Gastrocnemius medialis (tissue), 4 donors: ENCODE results near the gene RHBDD1. TPM values are rescaled to one million over a fixed set of nuclear protein-coding genes. Genes with fewer than 3 reads are reported as not detected.

Experiments used
- ATAC-seq, 2 donors: fragments of 150-250 bp; one replicate each; pipeline ENCODE4 v1.9.1; 2016
- DNase-seq, 2 donors: peaks; one replicate each; pipeline ENCODE4 v3.0.0-alpha.2; 2019
- H3K27ac ChIP-seq, 4 donors: fragments of 200-600 bp; sonication (generic); 1 replicate in 1 of 4; 2 replicates in 3 of 4; pipeline ENCODE4 v1.5.1; 2016 to 2018; ENCODE audit warnings: mild to moderate bottlenecking in 2 of 4, moderate library complexity in 1 of 4
- H3K27me3 ChIP-seq, 3 donors: fragments of 200-600 bp; sonication (generic) in 2 of 3; 1 replicate in 1 of 3; 2 replicates in 2 of 3; pipeline versions ENCODE4 v1.5.1 to v1.6.0; 2016 to 2019; ENCODE audit warnings: mild to moderate bottlenecking in 1 of 3, moderate library complexity in 1 of 3
- H3K36me3 ChIP-seq, 2 donors: fragments of 200-600 bp; sonication (generic) in 1 of 2; one replicate each; pipeline ENCODE4 v1.5.1; 2017 to 2018
- H3K4me1 ChIP-seq, 2 donors: fragments of 200-600 bp; sonication (generic) in 1 of 2; one replicate each; pipeline ENCODE4 v1.5.1; 2016 to 2017; ENCODE audit warnings: mild to moderate bottlenecking in 2 of 2
- H3K4me3 ChIP-seq, 4 donors: fragments of 200-600 bp; sonication (generic) in 3 of 4; 1 replicate in 1 of 4; 2 replicates in 3 of 4; pipeline ENCODE4 v1.5.1; 2016 to 2019; ENCODE audit warnings: mild to moderate bottlenecking in 2 of 4
- H3K9me3 ChIP-seq, 3 donors: fragments of 200-600 bp; sonication (generic) in 2 of 3; 1 replicate in 1 of 3; 2 replicates in 2 of 3; pipeline ENCODE4 v1.5.1; 2016 to 2019
- CTCF ChIP-seq, 5 experiments: fragments of 450-650 bp in 3 of 5; fragments of 200-600 bp in 2 of 5; sonication (generic) in 2 of 5; IDR thresholded peaks in 4 of 5; conservative IDR thresholded peaks in 1 of 5; 1 replicate in 4 of 5; 2 replicates in 1 of 5; pipeline ENCODE4 v1.5.1; 2016 to 2019; ENCODE audit warnings: antibody characterized with exemption in 5 of 5, mild to moderate bottlenecking in 3 of 5, moderate library complexity in 3 of 5
- POLR2A ChIP-seq, 2 donors: fragments of 450-650 bp; IDR thresholded peaks; one replicate each; pipeline ENCODE4 v1.6.1; 2017; ENCODE audit warnings: antibody characterized with exemption in 2 of 2, mild to moderate bottlenecking in 2 of 2, moderate library complexity in 2 of 2
- in situ Hi-C, 4 donors: fragments of 200-750 bp; cut with MboI; loops; one replicate each; pipeline versions ENCODE4 v1.15.0 to v1.8.0; 2017; ENCODE audit warnings: low sequenced_read_pairs in 4 of 4
- intact Hi-C: fragments of 100-400 bp; cut with DNase I; formaldehyde crosslinking; loops from one replicate; pipeline ENCODE4 v1.15.1; 2023; ENCODE audit warnings: low total_unique reads
- total RNA-seq, 4 donors: library from RNA; depleted of rRNA; stranded (reverse); fragments of >200 nt; gene quantifications; one replicate each; pipeline versions ENCODE4 v1.1.0 to v1.2.3, GENCODE V29; 2016

The RHBDD1 gene
- total RNA-seq, 4 donors from 2014 or later, result 6.2 to 14.2 (median 8.7) TPM

- intact Hi-C loops, result loop anchor here (1.0 to 10.0 kb wide), 5 partner anchors 64 to 654 kb away; no protein-coding TSS in a partner anchor
- ATAC-seq (peak; percentile 7 to 17), DNase-seq (peak; percentile 50 to 51)
Measured at GRCh38 chr2:226798422-226799210, 37.2 kb upstream of the RHBDD1 start.

GRCh38 chr2:226799211-226799975 is 36.5 kb upstream of the RHBDD1 start, which contains the start of gene IRS1:
Gene IRS1, minus strand, starts transcription at chr2:226799820. Its CDS starts 1,082 bp downstream, at chr2:226798738.
- intact Hi-C loops (loop anchor here (1.0 to 10.0 kb wide), 5 partner anchors 65 to 655 kb away; no protein-coding TSS in a partner anchor), in situ Hi-C loops (loop anchor here in 2 of 4 donors (10.0 to 25.0 kb wide), 2 partner anchors 55 to 137 kb away; no protein-coding TSS in a partner anchor)
- peak; percentile 45 to 49 for DNase-seq
- peak within 1 kb of the TSS; percentile 79 to 95 (median 88) for H3K4me3 ChIP-seq
- peaks cover 38 to 44% of the 10 kb centered on the region in 2 donors for H3K4me1 ChIP-seq
- peak; percentile 11 to 24 for ATAC-seq
- H3K36me3 ChIP-seq, result no peaks in the 10 kb centered on the region
- TF ChIP-seq CTCF (IDR thresholded peaks at IDR 0.05 in 4 of 5, conservative IDR thresholded peaks at IDR 0.05 in 1 of 5) (peak in 2 of 5 experiments; percentile 42 to 73), POLR2A (IDR thresholded peaks at IDR 0.05) (peak; percentile 21 to 40)
- no peaks in the 10 kb centered on the region for H3K27me3 ChIP-seq
- peak within 1 kb of the TSS; percentile 95 to 99 (median 98) for H3K27ac ChIP-seq
- H3K9me3 ChIP-seq, result no peaks in the 10 kb centered on the region

More at GRCh38 chr2:226798422-226799210, 37.2 kb upstream of the RHBDD1 start:
- H3K4me3 ChIP-seq, result peak overlapping the region; percentile 79 to 95 (median 88)
- no peaks in the 10 kb centered on the region for H3K36me3 ChIP-seq
- in situ Hi-C loops, result loop anchor here in 2 of 4 donors (10.0 to 25.0 kb wide), 2 partner anchors 54 to 136 kb away; no protein-coding TSS in a partner anchor
- peak in 1 of 5 experiments; percentile 31 for TF ChIP-seq CTCF (IDR thresholded peaks at IDR 0.05 in 4 of 5, conservative IDR thresholded peaks at IDR 0.05 in 1 of 5)
- TF ChIP-seq POLR2A (IDR thresholded peaks at IDR 0.05), result peak; percentile 20 to 57
- peak overlapping the region; percentile 95 to 99 (median 98) for H3K27ac ChIP-seq
- peaks cover 38 to 52% of the 10 kb centered on the region in 2 donors for H3K4me1 ChIP-seq
- no peaks in the 10 kb centered on the region for H3K27me3 ChIP-seq
- H3K9me3 ChIP-seq, result no peaks in the 10 kb centered on the region

GRCh38 chr2:226799976-226800940 is 35.6 kb upstream of the RHBDD1 start:
- ATAC-seq (no peak), DNase-seq (peak in 1 of 2 donors; percentile 28)
- peak overlapping the region; percentile 79 to 95 (median 88) for H3K4me3 ChIP-seq
- peaks cover 31 to 38% of the 10 kb centered on the region in 2 donors for H3K4me1 ChIP-seq
- no peaks in the 10 kb centered on the region for H3K27me3 ChIP-seq
- TF ChIP-seq CTCF (IDR thresholded peaks at IDR 0.05 in 4 of 5, conservative IDR thresholded peaks at IDR 0.05 in 1 of 5) (peak in 3 of 5 experiments; percentile 27 to 52 (median 37)), POLR2A (IDR thresholded peaks at IDR 0.05) (no peak)
- in situ Hi-C loops, result loop anchor here (5.0 to 25.0 kb wide), 16 partner anchors 55 to 1135 kb away; no protein-coding TSS in a partner anchor
- H3K9me3 ChIP-seq, result no peaks in the 10 kb centered on the region
- peak overlapping the region; percentile 95 to 99 (median 98) for H3K27ac ChIP-seq
- intact Hi-C loops, result loop anchor here (1.0 to 10.0 kb wide), 7 partner anchors 65 to 655 kb away; no protein-coding TSS in a partner anchor
- H3K36me3 ChIP-seq, result no peaks in the 10 kb centered on the region
